GM12864 (cell line): ENCODE measurements around the gene PRMT7.

Source experiments
- DNase-seq: peaks from one replicate; pipeline ENCODE4 v3.0.0-alpha.2; 2011; ENCODE audit warnings: low read depth
- H3K4me3 ChIP-seq: 2 replicates; pipeline ENCODE4 v1.5.1; 2011; ENCODE audit warnings: mild to moderate bottlenecking, low read depth, low read length, control low read depth
- TF ChIP-seq, protein P1 (sequence below): IDR thresholded peaks from 2 replicates; pipeline ENCODE4 v1.5.1; 2011; ENCODE audit warnings: low read depth, mild to moderate bottlenecking, moderate library complexity, low read length, control low read depth, inconsistent platforms; ENCODE audit errors: missing control alignments

The PRMT7 gene

DNA sequence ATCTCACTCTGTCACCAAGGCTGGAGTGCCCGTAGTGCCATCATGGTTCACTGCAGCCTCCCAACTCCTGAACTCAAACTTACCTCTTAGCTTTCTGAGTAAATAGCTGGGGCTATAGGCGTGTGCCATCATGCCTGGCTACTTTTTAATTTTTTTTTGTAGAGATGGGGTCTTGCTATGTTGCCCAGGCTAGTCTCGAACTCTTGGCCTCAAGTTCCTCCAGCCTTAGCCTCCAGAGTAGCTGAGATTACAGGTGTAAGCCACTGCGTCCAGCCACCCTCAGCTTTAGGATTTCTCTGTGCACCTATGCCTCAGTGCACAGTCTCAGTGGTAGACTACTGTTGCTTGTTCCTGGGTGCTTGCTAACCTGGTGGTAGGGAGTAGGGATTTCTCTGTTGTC is 41.0 kb upstream of the PRMT7 start:
- no peak for DNase-seq
- TF ChIP-seq, protein P1, sequence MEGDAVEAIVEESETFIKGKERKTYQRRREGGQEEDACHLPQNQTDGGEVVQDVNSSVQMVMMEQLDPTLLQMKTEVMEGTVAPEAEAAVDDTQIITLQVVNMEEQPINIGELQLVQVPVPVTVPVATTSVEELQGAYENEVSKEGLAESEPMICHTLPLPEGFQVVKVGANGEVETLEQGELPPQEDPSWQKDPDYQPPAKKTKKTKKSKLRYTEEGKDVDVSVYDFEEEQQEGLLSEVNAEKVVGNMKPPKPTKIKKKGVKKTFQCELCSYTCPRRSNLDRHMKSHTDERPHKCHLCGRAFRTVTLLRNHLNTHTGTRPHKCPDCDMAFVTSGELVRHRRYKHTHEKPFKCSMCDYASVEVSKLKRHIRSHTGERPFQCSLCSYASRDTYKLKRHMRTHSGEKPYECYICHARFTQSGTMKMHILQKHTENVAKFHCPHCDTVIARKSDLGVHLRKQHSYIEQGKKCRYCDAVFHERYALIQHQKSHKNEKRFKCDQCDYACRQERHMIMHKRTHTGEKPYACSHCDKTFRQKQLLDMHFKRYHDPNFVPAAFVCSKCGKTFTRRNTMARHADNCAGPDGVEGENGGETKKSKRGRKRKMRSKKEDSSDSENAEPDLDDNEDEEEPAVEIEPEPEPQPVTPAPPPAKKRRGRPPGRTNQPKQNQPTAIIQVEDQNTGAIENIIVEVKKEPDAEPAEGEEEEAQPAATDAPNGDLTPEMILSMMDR = no peak
- H3K4me3 ChIP-seq = no peak overlapping the region

DNA sequence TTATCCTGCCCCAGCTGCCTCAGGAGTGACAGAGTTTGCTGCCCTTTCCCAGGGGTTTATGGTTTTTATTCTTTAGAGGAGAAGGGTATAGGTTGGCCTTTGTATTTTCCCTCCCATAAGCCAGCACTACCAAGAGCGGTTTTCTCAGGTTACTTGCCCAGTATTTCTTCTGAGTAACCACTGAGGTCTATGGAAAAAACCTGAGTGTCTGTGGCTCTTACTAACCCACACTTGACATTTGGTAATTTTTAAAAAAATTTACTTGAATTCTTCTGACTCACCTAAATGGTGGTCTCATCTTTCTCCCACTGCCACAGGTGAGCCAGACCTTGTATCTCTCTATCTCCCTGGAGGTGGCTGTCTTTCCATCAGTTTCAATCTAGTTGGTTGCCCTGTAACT is 40.5 kb upstream of the PRMT7 start:
- TF ChIP-seq, protein P1 = no peak
- no peak for DNase-seq
- H3K4me3 ChIP-seq = no peak overlapping the region

DNA sequence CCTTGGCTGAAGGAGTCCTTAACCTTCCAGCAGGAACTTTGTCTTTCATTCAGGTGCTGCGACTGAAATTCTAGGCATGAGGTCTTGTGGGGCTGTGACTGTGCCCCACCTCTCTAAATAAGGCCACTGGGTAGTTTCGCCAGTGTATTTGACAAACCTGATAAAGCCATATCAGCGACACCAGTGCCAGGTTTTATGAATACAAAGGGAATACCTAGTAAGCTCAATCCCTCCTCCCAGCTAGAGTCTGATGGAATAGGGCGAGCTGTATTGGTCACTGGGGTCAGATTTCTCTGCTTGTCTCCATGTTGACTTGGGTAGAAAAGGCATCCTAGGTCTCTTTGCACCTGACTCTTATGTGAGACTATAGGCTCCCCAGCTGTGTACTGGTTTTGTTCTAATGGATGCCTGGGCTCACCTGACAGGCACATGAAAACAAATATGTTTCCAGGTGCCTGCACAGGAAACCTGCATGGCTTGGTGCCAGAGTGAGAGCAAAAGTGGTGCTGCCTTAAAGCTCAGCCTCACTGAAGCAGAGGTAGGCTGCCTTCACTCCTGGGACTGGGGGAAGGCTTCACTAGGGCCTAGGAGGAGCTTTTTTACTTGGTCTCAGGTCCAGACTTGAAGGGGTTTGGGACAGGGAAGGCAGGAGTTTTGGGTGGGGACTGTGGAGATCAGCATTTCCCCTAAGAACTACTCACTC is 38.2 kb upstream of the PRMT7 start:
- TF ChIP-seq, protein P1 = no peak
- no peak for DNase-seq
- no peak overlapping the region for H3K4me3 ChIP-seq

DNA sequence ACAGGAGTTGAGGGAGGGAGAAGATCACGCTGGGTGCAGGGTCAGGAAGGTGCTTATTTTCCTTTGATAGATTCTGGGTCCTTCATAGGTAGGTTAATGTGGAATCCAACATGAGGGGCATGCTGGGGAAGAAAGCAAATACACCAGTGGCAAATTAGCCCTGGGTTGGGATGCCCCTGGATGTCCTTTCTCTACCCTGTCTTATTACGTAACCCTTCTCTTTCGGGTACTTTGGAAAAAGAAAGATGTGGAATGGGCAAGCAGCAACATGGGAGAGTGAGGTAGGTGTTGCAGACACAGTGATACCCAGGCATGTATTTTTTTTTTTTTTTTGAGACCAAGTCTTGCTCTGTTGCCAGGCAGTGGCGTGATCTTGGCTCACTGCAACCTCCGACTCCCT is 37.4 kb upstream of the PRMT7 start:
- TF ChIP-seq, protein P1 = no peak
- DNase-seq = no peak
- H3K4me3 ChIP-seq = no peak overlapping the region

DNA sequence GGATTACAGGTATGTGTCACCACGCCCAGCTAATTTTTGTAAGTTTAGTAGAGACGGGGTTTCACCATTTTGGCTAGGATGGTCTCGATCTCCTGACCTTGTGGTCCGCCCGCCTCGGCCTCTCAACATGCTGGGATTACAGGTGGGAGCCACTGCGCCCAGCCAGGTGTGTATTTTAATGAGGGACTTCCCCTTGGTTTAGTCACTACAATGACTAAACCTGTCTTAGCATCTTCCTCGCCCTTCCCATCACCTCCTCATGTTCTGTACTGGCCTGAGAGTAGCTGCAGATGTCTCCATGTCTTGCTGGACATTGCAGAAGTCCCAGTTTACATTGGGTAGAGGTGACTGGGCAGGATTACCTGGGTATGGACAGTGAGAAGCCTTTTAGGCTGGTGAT is 36.9 kb upstream of the PRMT7 start:
- TF ChIP-seq, protein P1 = no peak
- no peak for DNase-seq
- no peak overlapping the region for H3K4me3 ChIP-seq

DNA sequence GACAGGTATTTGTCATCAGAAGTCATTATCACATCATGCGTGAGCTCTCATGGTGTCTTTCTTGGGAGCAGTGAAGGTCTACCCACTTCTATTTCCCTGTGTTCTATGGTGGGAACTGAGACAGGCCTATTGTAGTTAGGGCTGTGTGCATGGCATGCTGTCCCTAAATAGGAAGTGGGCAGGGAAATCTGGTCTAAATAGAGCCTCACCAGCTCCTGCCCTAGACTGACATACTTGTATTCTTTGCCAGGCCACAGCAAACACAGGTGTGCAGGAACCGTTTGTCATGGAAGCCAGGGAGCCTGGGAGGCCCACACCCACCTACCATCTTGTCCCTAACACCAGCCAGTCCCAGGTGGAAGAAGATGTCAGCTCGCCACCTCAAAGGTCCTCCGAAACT is 36.4 kb upstream of the PRMT7 start:
- no peak overlapping the region for H3K4me3 ChIP-seq

DNA sequence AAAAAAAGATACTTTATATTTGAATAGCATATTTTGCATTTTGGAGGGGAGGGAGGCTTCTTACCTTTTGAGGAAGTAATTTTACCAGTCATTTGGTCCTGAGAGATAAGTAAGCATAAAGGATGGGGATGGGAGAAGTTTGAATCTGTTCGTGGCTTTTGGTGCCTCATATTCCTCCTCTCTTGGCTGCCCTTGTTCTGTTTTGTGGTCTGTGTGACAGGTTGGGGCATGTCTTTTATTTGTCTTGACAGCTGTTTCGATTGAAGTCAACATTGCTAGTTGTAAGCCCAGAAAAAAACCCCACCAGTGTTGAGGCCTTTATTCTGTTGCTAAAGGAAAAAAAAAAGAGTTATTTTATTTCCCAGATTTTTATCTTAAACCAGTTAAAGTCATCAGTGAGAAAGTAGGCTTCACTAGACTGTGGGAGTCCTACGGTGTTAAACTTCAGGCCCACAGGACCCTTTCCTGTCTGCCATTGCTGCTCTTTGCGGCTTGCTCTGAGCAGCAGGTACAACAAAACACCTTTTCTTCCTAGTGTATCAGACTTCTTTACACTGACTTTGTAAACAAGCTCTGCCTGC is 35.1 kb upstream of the PRMT7 start:
- TF ChIP-seq, protein P1 = no peak
- H3K4me3 ChIP-seq = no peak overlapping the region
- peak; percentile 72 for DNase-seq

More for the DNA sequence above, 36.4 kb upstream of the PRMT7 start:
- no peak for DNase-seq
- TF ChIP-seq, protein P1 = no peak
